ENCODE results near the gene LTBR.
"Not testable (repeated sequence)": the region's sequence is repeated elsewhere in the genome, so short reads cannot be mapped to it uniquely, and the experiment has no call there.

Gene LTBR

GRCh38 chr12:6386491-6386890 is 2.5 kb downstream of the LTBR start:
- no peak for DNase-seq

DNA sequence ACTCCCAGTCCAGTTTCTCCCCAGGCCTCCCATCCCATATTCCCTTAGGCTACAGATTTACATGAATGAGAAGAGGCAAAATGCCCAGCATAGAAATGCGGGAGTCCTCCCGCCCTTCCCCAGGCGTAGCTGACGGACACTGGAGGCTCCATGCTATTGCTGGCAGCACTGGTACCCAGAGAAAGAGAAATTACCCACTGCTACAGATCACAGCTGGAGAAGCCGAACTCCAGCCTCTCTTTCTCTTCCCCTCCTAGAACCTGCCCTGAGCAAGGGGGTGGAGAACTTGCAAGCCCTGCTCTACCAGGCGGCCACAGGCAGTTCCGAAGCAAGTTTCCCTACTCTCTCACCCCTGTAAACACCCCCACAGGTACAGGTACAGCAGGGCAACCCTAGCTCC is 3.6 kb downstream of the LTBR start:
- DNase-seq = no peak

DNA sequence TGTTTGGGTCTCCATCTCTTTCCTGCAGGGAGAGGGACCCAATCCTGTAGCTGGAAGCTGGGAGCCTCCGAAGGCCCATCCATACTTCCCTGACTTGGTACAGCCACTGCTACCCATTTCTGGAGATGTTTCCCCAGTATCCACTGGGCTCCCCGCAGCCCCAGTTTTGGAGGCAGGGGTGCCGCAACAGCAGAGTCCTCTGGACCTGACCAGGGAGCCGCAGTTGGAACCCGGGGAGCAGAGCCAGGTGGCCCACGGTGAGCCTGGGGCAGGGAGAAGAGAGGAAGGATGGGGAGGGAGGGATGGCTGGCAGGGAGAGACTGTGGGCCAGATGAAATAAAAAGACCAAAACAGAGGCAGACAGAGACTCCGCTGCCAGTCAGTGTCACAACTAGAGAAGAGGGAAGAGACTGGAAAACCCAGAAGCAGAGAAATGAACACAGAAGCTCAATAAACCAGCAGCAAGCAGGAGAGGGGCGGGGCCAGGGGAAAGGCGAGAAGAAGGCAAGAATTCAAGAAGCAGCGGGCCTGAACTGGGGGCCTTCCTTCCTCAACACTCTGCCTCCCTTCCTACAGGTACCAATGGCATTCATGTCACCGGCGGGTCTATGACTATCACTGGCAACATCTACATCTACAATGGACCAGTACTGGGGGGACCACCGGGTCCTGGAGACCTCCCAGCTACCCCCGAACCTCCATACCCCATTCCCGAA is 6.3 kb downstream of the LTBR start:
- no peak for DNase-seq

GRCh38 chr12:6391013-6391412 is 7.1 kb downstream of the LTBR start:
- DNase-seq = no peak

DNA sequence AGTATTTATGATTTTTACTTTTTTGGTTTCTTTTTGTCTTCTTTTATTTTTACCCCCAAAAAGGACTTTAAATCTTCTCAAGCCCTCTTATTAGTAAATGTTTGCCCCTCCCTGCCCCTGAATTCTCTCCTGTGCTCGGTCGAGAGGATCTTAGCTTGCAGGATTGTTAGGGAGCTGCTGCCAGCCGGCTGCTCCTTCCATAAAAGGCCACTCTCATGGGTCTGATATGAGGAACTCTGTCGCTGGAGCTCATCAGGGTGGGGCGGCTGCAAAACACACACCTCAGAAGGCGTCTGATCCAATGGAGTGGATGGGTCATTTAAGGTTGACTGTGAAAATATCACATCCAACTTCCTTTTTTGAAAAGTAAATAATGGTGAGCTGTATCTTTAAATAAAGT is 8.5 kb downstream of the LTBR start:
- no peak for DNase-seq

GRCh38 chr12:6393109-6393508 is 9.1 kb downstream of the LTBR start:
- no peak for DNase-seq

GRCh38 chr12:6394398-6394797 is 10.4 kb downstream of the LTBR start:
- no peak for DNase-seq

DNA sequence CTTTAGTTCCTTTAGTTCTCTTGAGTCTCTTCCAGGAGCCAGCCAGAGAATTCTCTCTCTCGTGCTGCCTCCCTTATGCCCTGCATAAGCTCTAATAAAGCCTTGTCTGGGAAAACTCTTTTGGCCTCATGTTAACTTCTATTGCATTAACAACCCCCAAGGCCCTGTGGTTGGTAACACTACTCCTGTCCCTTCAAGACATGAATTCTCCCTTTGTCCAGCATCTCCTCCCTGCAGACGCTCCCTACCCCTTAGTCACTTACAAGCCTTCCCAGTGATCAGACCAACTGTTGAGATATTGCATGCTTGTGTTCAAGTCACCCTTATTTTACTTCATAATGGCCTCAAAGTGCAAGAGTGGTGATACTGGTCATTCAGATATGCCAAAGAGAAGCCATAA is 12.1 kb downstream of the LTBR start:
- DNase-seq = no peak

DNA sequence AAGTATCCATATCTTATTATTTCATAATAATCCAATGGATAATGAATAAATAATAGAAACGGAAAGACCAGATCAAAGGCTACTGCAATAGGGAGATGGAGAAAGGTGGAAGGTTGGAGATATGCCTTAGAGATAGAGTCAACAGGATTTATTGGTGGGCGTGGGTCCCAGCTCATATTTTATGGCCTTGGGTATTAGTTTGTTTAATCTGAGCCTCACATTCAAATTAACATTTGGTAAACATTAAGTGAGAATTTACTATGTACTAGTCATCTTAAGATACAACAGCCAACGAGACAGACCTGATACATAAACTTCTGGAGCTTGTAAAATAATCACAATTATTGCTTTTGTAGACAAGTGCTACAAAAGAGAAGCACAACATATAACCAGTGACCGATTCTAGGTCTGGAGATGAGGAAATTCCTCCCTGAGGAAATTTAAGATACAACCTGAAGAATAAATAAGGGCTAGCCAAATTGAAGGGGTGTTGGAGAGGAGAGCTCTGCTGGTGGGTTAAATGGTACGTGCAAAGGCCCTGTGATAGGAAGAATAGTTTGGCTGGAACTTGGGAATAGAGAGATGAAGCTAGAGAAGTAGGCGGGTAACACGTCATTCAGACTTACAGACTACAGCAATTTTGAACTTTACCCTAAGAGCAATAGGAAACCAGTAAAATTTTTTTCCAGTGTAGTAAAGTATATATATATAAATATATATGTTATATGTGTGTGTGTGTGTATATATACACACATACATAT is 16.1 kb downstream of the LTBR start:
- DNase-seq = no peak

DNA sequence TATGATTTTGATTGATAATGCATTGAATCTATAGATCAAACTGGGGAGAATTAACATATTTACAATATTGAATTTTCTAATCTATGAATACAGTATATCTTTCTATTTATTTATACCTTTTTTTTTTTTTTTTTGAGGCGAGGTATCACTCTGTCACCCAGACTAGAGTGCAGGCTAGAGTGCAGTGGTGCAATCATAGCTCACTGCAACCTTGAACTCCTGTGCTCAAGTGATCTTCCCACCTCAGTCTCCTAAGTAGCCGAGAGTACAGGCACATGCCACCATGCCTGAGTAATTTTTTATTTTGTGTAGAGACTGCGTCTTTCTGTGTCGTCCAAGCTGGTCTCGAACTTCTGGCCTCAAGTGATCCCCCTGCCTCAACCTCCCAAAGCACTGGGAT is 20.4 kb downstream of the LTBR start:
- no peak for DNase-seq

DNA sequence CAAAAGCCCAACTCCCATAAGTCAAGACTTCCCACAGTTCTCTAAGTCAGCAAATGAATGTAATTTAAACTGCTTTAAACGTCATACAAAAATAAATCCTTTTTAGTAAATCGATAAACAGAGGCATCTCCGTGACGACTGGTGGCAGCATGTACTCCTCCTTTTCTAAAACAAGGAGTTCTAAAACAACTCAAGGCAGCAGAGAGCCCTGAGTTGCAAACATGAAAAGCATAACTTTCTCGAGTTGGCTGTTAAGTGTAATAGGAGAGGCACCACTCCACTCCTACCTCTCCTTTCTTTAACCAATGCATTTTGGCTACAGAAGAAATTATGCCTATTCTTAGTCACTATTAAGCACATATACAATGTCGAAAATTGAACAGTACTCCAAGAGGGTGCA is 22.0 kb downstream of the LTBR start:
- DNase-seq = no peak

DNA sequence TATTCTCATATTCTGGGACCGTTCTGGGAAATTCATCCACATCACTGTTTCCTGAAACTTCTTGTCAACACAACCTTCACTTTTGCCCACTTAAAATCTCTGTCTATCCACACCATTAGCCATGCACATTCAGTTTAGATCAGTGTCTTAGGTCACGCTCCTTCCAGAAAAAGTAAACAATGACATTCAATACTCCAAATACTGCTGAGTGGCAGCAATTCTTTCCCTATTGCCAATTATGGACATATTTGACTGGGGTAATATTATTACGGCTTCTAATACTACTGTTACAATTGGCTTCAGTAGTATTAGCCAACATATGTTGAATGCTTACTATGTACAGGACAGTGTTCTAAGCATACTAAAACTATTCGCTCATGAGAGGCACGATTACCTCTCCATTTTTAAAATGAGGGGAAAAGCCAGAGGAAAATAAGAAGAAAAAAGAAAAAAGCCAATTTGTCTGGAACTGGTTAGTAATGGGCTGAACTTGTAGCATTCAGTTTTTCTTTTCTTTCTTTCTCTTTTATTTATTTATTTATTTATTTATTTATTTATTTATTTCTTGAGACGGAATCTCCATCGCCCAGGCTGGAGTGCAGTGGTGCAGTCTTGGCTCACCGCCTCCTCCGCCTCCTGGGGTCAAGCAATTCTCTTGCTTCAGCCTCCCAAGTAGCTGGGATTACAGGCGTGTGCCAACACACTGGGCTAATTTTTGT is 23.4 kb downstream of the LTBR start:
- no peak for DNase-seq

DNA sequence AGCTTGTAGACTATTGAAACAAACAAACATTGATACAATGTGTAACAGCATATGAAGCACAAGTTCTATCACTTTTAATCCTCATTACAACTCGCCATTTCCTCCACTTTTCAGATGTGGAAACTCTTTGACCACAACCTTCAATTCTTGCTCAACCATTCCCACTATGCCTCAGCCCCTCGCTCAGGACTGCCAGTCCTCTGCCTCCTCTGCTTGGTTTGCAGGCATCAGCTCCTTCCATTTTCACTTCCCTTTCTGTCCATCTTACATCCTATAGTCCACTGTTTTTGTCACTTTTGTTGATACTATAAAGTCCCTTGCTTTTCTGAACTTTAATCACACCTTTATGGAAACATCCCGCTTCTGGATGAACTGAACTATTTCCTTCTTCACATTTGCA is 32.6 kb downstream of the LTBR start:
- no peak for DNase-seq

- no peak for DNase-seq
Observed at GRCh38 chr12:6418796-6419195, 34.8 kb downstream of the LTBR start.

GRCh38 chr12:6420364-6420763 is 36.4 kb downstream of the LTBR start:
- no peak for DNase-seq

- peak; percentile 89 for DNase-seq
Observed at GRCh38 chr12:6423267-6424007, 39.5 kb downstream of the LTBR start.

DNA sequence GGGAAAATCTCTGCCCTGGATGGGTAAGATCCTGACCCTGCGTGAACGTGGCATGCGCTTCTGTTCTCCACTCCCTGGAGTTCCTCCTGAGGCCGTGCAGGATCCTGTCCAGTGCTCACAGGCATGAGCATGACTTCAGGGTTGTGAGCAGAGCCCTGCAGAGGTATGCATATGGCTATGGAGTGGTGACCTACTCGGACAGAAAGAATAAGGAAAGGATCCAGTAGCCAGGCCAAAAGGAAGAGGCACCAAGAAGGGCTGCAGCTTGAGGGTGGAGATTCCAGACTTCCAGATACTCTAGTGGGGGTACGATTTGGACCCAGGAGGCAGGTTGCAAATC is 40.0 kb downstream of the LTBR start:
- no peak for DNase-seq

DNA sequence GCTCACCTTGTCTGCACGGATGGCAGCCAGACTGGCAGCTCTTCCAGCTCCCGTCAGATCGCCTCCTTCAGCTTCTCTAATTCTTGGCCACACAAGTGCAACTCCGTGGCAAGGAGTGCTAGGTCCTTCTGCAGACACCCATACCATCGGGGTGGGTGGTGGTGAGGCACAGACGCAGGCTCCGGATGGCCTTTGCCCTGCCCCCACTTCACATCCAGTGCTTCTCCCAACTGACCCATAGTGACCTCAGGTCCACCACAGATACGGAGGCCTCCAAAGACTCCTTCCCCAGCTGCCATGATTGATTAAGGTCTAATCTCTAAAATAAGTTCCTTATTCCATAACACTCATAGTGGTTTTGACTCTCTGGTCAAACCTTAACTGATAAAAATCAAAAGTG is 40.9 kb downstream of the LTBR start:
- DNase-seq = no peak

DNA sequence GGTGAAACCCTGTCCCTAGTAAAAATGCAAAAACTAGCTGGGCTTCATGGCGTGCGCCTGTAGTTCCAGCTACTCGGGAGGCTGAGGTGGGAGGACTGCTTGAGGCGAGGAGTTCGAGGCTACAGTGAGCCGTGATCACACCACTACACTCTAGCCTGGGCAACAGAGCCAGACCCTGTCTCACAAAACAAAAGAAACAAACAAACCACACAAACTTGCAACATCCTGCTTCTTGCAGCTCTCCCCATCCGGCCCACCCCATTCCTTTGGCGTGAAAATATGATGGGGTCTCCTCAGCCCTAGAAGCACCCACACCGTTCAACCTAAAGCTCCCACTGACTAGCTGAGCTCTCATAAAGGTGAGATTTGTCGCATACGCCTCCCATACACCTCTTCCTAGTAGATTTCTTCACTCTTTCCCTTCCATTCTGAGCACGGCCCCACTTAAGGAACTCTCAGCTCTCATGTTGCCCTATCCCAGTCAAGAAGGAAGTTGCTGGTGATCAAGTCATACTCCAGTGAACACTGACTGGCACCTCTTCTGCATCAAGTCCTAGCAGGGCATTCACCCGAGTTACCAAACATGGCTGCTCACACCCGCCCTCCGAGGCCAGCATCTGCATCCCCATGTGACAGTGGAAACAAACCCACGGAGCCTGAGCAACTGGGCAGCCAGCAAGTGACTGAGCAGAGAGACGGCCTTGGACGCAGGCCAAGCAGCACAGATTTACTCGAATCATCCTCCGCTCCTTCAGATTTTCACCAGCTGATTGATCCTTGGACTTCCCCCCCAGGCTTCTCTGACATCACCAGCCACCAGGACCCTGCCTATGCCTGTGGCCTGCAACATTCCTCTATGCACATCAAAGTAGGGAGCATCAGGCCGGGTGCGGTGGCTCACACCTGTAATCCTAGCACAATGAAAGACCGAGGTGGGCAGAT is 41.9 kb downstream of the LTBR start:
- no peak for DNase-seq

DNA sequence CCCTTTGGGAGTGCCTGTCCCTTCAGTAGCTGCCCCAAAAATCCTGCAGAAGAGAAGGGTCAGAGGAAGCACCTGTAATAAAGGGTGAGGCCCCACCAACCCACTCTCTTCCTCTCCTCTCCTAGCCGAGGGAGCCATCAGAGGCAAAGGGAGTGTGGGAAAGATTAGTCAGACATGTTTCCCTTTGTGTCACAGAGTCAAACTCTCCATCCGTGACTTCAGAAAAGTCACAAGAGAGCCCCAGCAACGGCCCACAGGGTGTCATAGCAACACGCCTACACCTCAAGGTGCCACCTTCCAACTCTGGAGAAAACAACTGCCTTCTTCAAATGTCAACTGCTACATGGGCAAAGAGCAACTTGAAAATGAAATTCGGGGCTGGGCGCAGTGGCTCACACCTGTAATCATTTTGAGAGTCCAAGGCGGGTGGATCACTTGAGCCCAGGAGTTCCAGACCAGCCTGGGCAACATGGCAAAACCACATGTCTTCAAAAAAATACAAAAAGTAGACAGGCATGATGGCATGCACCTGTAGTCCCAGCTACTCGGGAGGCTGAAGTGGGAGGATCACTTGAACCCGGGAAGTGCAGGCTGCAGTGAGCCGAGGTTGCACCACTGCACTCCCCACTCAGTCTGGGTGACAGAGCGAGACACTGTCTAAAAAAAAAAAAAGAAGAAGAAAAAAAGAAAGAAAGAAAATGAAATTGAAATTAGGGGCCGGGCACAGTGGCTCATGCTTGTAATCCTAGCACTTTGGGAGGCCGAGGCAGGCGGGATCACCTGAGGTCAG is 43.1 kb downstream of the LTBR start:
- peak; percentile 81 for DNase-seq

GRCh38 chr12:6427796-6428195 is 43.8 kb downstream of the LTBR start:
- DNase-seq = not testable (repeated sequence)
